GM18861 (cell line): ENCODE measurements around the gene GFY.
"Not testable (repeated sequence)": the region's sequence is repeated elsewhere in the genome, so short reads cannot be mapped to it uniquely, and the experiment has no call there.

Source experiments
- ATAC-seq: cut with Tn5 transposase; IDR thresholded peaks from one replicate; pipeline ENCODE4 v1.9.1; 2021; ENCODE audit not compliant: unreplicated experiment

GFY gene

DNA sequence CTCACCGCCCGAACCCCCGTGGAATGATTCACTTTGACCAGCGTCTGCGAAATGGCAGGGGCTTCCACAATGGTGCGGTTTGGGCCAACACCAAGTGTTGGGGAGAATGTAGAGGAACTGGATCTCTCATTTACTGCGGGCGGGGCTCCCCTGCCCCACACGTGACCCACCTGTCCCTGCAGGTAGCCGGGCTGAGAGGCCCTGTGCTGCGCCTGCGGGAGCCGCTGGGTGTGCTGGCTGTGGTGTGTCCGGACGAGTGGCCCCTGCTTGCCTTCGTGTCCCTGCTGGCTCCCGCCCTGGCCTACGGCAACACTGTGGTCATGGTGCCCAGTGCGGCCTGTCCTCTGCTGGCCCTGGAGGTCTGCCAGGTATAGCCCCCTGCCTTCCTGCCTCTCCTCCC lies 43.0 kb downstream of the GFY start:
- ATAC-seq: no peak

DNA sequence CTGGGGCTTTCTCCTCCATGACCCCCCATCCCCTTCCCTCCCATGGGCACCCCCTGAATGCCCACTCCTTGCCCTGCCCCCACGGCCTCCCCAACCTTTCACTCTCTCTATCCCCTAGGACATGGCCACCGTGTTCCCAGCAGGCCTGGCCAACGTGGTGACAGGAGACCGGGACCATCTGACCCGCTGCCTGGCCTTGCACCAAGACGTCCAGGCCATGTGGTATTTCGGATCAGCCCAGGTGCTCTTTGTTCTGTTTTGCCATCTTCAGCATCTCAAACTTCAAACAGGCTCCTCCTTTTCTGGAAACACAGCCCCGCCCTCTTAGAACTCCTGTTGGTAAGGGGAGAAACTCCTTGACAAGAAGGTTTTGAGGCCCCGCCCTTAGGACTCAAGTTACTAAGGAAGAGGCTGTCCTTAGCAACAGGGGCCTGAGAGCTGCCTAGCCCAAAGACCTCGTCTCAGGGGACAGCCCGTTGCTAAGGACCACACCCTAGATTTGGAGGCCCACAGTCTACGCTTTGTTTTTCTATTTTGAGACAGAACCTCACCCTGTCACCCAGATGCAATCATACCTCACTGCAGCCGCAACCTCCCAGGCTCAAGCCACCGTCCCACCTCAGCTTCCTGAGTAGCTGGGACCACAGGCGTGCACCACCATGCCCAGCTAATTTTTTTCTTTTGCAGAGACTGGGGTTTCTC lies 43.7 kb downstream of the GFY start:
- peak; percentile 37 for ATAC-seq

- peak; percentile 40 for ATAC-seq
Measured at GRCh38 chr19:49469828-49470614, 44.8 kb downstream of the GFY start.

DNA sequence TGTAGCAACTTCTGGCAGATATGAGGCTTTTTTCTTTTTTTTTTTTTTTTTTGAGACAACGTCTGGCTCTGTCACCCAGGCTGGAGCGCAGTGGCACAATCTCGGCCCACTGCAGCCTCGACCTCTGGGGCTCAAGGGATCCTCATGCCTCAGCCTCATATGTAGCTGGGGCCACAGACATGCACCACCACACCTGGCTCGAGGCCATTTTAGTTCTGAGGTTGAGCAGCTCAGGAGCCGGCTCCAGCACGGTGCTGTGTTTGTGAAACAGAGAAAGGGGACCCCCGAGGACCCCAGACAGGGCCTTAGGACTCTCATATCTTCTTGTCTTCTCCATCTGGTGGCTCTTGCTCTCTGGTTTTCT lies 45.4 kb downstream of the GFY start:
- no peak for ATAC-seq

- no peak for ATAC-seq
Measured at GRCh38 chr19:49472936-49473335, 47.7 kb downstream of the GFY start.

GRCh38 chr19:49473501-49473867 lies 48.3 kb downstream of the GFY start:
- not testable (repeated sequence) for ATAC-seq

GRCh38 chr19:49473868-49474541 lies 48.8 kb downstream of the GFY start, which contains the start of gene FLT3LG:
Gene FLT3LG (plus strand): TSS chr19:49474215. CDS start chr19:49474640, 425 bp downstream.
- ATAC-seq: peak; percentile 40

DNA sequence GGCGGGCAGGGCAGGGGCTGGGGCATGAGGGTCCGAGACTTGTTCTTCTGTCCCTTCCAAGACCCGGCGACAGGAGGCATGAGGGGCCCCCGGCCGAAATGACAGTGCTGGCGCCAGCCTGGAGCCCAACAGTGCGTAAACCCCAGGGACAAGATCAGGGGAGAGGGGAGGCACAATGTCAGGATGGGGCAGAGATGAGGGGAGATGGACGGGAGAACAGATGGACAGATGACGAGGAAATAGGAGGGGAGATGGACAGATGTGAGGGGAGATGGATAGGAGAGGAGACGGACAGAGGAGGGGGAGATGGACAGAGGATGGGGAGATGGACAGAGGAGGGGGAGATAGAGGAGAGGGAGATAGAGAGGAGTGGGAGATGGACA lies 49.3 kb downstream of the GFY start:
- ATAC-seq: no peak

DNA sequence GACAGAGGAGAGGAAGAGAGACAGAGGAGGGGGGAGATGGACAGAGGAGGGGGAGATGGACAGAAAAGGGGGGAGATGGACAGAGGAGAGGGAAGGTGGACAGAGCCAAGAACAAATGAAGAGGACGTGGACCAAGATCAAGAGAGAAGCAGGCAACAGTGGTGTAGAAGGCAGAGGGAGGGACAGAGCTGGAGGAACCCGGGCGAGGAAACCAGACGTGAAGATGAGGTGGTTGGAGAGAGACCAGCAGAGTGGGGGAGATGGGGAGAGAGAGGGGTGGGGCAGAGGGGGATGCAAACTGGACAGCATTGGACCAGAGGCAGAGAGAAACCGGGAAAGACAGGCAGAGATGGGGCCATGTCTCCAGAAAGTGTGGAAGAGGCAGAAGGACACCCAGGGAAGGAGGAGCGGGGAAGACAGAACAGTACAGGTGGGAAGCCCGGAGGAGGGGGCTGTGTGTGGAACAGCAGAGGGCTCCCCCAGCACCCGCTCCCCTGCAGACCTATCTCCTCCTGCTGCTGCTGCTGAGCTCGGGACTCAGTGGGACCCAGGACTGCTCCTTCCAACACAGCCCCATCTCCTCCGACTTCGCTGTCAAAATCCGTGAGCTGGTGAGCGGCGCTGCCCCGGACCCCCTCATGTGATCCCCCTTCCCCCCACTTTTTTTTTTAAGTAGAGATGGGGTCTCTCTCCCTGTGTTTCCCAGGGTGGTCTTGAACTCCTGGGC lies 50.2 kb downstream of the GFY start:
- no peak for ATAC-seq

GRCh38 chr19:49475995-49476880 lies 51.0 kb downstream of the GFY start:
- ATAC-seq: no peak
